Prostate gland (tissue), 2 donors: ENCODE measurements around the gene EIF3J.

Experiments
- POLR2A ChIP-seq: fragments of 450-650 bp; IDR thresholded peaks from one replicate; pipeline ENCODE4 v1.6.1; 2016; ENCODE audit warnings: antibody characterized with exemption, mild to moderate bottlenecking
- TF ChIP-seq, protein P1 (sequence below), 4 experiments: fragments of 200-600 bp in 2 of 4; fragments of 450-650 bp in 2 of 4; sonication (generic) in 2 of 4; IDR thresholded peaks; 1 replicate in 3 of 4; 2 replicates in 1 of 4; pipeline ENCODE4 v1.5.1; 2016 to 2019; ENCODE audit warnings: antibody characterized with exemption in 4 of 4, mild to moderate bottlenecking in 2 of 4, moderate library complexity in 2 of 4

DNA sequence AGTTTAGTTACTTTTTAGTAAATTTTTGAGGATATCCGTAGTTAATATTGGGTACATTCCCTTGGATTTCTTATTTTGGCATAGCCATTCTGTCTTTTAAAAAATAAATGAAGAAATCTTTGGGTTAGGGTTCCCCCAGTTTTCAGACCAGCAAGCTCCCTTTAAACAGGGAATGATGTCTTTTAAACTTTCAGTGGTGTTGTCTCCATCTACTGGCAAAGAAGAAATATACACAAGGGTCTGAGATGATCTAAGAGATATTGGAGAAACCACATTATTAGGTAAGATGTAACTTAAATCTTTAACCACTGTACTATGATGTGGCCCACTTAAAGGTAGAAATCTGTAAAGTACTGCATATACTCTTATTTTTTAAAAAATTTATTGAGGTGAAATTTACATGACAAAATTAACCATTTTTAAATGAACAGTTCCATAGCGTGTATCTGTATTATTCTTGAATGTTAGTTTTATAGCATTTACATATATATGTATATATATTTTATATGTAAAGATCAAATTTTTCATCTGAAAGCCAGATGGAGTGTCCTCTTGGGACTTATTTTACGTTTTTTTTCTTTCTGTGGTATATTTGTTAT is 35.1 kb upstream of the EIF3J start:
- TF ChIP-seq, protein P1, sequence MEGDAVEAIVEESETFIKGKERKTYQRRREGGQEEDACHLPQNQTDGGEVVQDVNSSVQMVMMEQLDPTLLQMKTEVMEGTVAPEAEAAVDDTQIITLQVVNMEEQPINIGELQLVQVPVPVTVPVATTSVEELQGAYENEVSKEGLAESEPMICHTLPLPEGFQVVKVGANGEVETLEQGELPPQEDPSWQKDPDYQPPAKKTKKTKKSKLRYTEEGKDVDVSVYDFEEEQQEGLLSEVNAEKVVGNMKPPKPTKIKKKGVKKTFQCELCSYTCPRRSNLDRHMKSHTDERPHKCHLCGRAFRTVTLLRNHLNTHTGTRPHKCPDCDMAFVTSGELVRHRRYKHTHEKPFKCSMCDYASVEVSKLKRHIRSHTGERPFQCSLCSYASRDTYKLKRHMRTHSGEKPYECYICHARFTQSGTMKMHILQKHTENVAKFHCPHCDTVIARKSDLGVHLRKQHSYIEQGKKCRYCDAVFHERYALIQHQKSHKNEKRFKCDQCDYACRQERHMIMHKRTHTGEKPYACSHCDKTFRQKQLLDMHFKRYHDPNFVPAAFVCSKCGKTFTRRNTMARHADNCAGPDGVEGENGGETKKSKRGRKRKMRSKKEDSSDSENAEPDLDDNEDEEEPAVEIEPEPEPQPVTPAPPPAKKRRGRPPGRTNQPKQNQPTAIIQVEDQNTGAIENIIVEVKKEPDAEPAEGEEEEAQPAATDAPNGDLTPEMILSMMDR (IDR thresholded peaks at IDR 0.05): peak in 2 of 4 experiments; percentile 46 to 68
- no peak for TF ChIP-seq POLR2A
